Endometrial microvascular endothelial cells (primary cell): Measurements from ENCODE around the gene TRAF3. TPM values are rescaled to one million over a fixed set of nuclear protein-coding genes. Genes with fewer than 3 reads are reported as not detected.

Experiments
- in situ Hi-C: cut with HindIII; loops from 2 replicates; pipeline ENCODE4 v1.10.0; 2017; ENCODE audit warnings: low sequenced_read_pairs, low pct_unique_long_range_greater_than_20kb; ENCODE audit errors: inconsistent ontology term
- total RNA-seq: library from RNA; depleted of rRNA; stranded (reverse); fragments of >200 nt; gene quantifications from one replicate; pipeline ENCODE4 v1.2.3, GENCODE V29; 2015; ENCODE audit errors: inconsistent ontology term

The TRAF3 gene
- total RNA-seq, 1 donor from 2014 or later = 24.2 TPM

- in situ Hi-C loops = no loop called here
Measured at GRCh38 chr14:102951799-102952198, 174.6 kb downstream of the TRAF3 start.

- in situ Hi-C loops = no loop called here
Measured at GRCh38 chr14:102952276-102952675, 175.0 kb downstream of the TRAF3 start.

GRCh38 chr14:102953100-102953499, 175.9 kb downstream of the TRAF3 start:
- in situ Hi-C loops = no loop called here

- in situ Hi-C loops = no loop called here
Measured at GRCh38 chr14:102954081-102954789, 177.0 kb downstream of the TRAF3 start.

GRCh38 chr14:102955636-102956408, 178.6 kb downstream of the TRAF3 start:
- in situ Hi-C loops = no loop called here

GRCh38 chr14:102957222-102957621, 180.0 kb downstream of the TRAF3 start:
- in situ Hi-C loops = no loop called here

GRCh38 chr14:102958461-102958860, 181.2 kb downstream of the TRAF3 start:
- in situ Hi-C loops = no loop called here

Other genes with a start within 250 kb of the TRAF3 start
- 16.4 TPM for gene RCOR1, start 184.8 kb upstream of the TRAF3 start, total RNA-seq
- gene AMN, start 145.2 kb downstream of the TRAF3 start, total RNA-seq = not detected